GM23248 (cell line): Measurements from ENCODE around the gene MYH3. TPM values are rescaled to one million over a fixed set of nuclear protein-coding genes. Genes with fewer than 3 reads are reported as not detected.

Source experiments
- DNase-seq: peaks from one replicate; pipeline ENCODE4 v3.0.0-alpha.2; 2015
- H2AFZ ChIP-seq: fragments of 200-600 bp; sonication (generic); 2 replicates; pipeline ENCODE4 v1.6.1; 2016; ENCODE audit warnings: antibody characterized with exemption
- H3F3A ChIP-seq: fragments of 200-600 bp; sonication (generic); 2 replicates; pipeline ENCODE4 v1.6.1; 2016; ENCODE audit warnings: mild to moderate bottlenecking, antibody characterized with exemption, mixed run types; ENCODE audit not compliant: insufficient read depth
- H3K27ac ChIP-seq: fragments of 200-600 bp; sonication (generic); 2 replicates; pipeline ENCODE4 v1.5.1; 2016; ENCODE audit warnings: mild to moderate bottlenecking
- H3K27me3 ChIP-seq: fragments of 200-600 bp; sonication (generic); replicated peaks from 2 replicates; pipeline ENCODE4 v1.6.1; 2016; ENCODE audit warnings: mild to moderate bottlenecking; ENCODE audit not compliant: insufficient read depth
- H3K36me3 ChIP-seq: fragments of 200-600 bp; sonication (generic); 2 replicates; pipeline ENCODE4 v1.6.1; 2016; ENCODE audit warnings: low read depth, mild to moderate bottlenecking
- H3K4me1 ChIP-seq: fragments of 200-600 bp; sonication (generic); 2 replicates; pipeline ENCODE4 v1.6.1; 2016; ENCODE audit warnings: mild to moderate bottlenecking; ENCODE audit not compliant: insufficient read depth
- H3K4me2 ChIP-seq: fragments of 200-600 bp; sonication (generic); one replicate; pipeline ENCODE4 v1.6.1; 2016; ENCODE audit warnings: mild to moderate bottlenecking; ENCODE audit not compliant: unreplicated experiment
- H3K4me3 ChIP-seq: fragments of 200-600 bp; sonication (generic); 2 replicates; pipeline ENCODE4 v1.5.1; 2016; ENCODE audit warnings: mild to moderate bottlenecking
- H3K79me2 ChIP-seq: fragments of 200-600 bp; sonication (generic); 2 replicates; pipeline ENCODE4 v1.6.1; 2016; ENCODE audit warnings: mild to moderate bottlenecking; ENCODE audit not compliant: insufficient read depth
- H3K9ac ChIP-seq: fragments of 200-600 bp; sonication (generic); 2 replicates; pipeline ENCODE4 v1.6.1; 2016; ENCODE audit warnings: mild to moderate bottlenecking
- H3K9me2 ChIP-seq: fragments of 200-600 bp; sonication (generic); 2 replicates; pipeline ENCODE4 v1.6.1; 2016; ENCODE audit warnings: mixed run types, mild to moderate bottlenecking, moderate library complexity; ENCODE audit not compliant: insufficient read depth
- H3K9me3 ChIP-seq: fragments of 200-600 bp; sonication (generic); one replicate; pipeline ENCODE4 v1.6.1; 2017; ENCODE audit warnings: low read depth
- H4K20me1 ChIP-seq: fragments of 200-600 bp; sonication (generic); 2 replicates; pipeline ENCODE4 v1.6.0; 2016; ENCODE audit not compliant: insufficient read depth
- EZH2 ChIP-seq: fragments of 200-600 bp; sonication (generic); IDR thresholded peaks from 2 replicates; pipeline ENCODE4 v1.6.1; 2018; ENCODE audit warnings: antibody characterized with exemption, mild to moderate bottlenecking; ENCODE audit not compliant: insufficient read depth, poor library complexity, severe bottlenecking
- EZH2phosphoT487 ChIP-seq: fragments of 200-600 bp; sonication (generic); IDR thresholded peaks from 2 replicates; pipeline ENCODE4 v1.6.1; 2018; ENCODE audit warnings: antibody characterized with exemption, moderate library complexity, mild to moderate bottlenecking, low read depth; ENCODE audit not compliant: insufficient read depth
- WGBS, 2 experiments: methylation state at CpG; one replicate each; pipeline ENCODE4 v1.1.6; 2015 to 2017; ENCODE audit warnings: low lambda C conversion rate in 2 of 2, low coverage in 1 of 2; ENCODE audit errors: missing lambda C conversion rate in 2 of 2; 5-methylcytosine and 5-hydroxymethylcytosine counted together
- in situ Hi-C: fragments of 300-500 bp; cut with MboI; formaldehyde crosslinking; loops from 2 replicates; pipeline ENCODE4 v1.15.0; 2020
- polyA plus RNA-seq: library from polyadenylated mRNA; unstranded; fragments of >200 nt; fragmentation: Nextera tagmentation; extraction: Ambion mirVana; gene quantifications from 2 replicates; pipeline ENCODE4 v1.2.1, GENCODE V29; 2016
- total RNA-seq: library from RNA; depleted of rRNA; stranded (reverse); fragments of >200 nt; shearing (Covaris generic); gene quantifications from 2 replicates; pipeline ENCODE4 v1.2.3, GENCODE V29; 2014; rRNA removed

MYH3 gene
- total and polyA plus RNA-seq, 2 experiments from 2014 or later: 0.26 to 3.1 TPM

- Histone ChIP-seq H4K20me1 (no peaks in the 10 kb centered on the region), H3F3A (no peaks in the 10 kb centered on the region), H3K79me2 (no peaks in the 10 kb centered on the region), H3K4me3 (no peak overlapping the region), H3K27me3 (peaks cover 10% of the 10 kb centered on the region; the same call in 1 of the 2 replicates), H2AFZ (no peak overlapping the region), H3K36me3 (no peaks in the 10 kb centered on the region), H3K4me2 (no peak overlapping the region), H3K27ac (no peak overlapping the region), H3K4me1 (no peaks in the 10 kb centered on the region), H3K9me2 (no peaks in the 10 kb centered on the region), H3K9me3 (no peaks in the 10 kb centered on the region), H3K9ac (no peak overlapping the region)
- DNase-seq: no peak
- WGBS, 2 experiments: 65 to 66% methylated on average over 9 of the region's 9 CpGs
- TF ChIP-seq EZH2 (no peak), EZH2phosphoT487 (no peak)
- in situ Hi-C loops: no loop called here
These were observed 71.6 kb downstream of the MYH3 start for GRCh38 chr17:10585529-10585928.

GRCh38 chr17:10583834-10584233, 73.3 kb downstream of the MYH3 start:
- no peaks in the 10 kb centered on the region for H4K20me1 ChIP-seq
- no peaks in the 10 kb centered on the region for H3K36me3 ChIP-seq
- no peak overlapping the region for H3K27ac ChIP-seq
- no peak overlapping the region for H3K4me3 ChIP-seq
- H3K9me2 ChIP-seq: no peaks in the 10 kb centered on the region
- H3K79me2 ChIP-seq: no peaks in the 10 kb centered on the region
- H3K4me1 ChIP-seq: no peaks in the 10 kb centered on the region
- H2AFZ ChIP-seq: no peak overlapping the region
- TF ChIP-seq EZH2phosphoT487: no peak
- no peak for TF ChIP-seq EZH2
- 5 to 9% methylated on average over 4 of the region's 4 CpGs for WGBS, 2 experiments
- H3K27me3 ChIP-seq: peaks cover 10% of the 10 kb centered on the region; the same call in 1 of the 2 replicates
- no peak overlapping the region for H3K9ac ChIP-seq
- no peak overlapping the region for H3K4me2 ChIP-seq
- in situ Hi-C loops: no loop called here
- DNase-seq: no peak
- H3K9me3 ChIP-seq: no peaks in the 10 kb centered on the region
- H3F3A ChIP-seq: no peaks in the 10 kb centered on the region

- no peak overlapping the region for H2AFZ ChIP-seq
- WGBS, 2 experiments: 19 to 24% methylated on average over 2 of the region's 2 CpGs
- in situ Hi-C loops: no loop called here
- no peaks in the 10 kb centered on the region for H3K9me2 ChIP-seq
- H3K4me3 ChIP-seq: no peak overlapping the region
- H4K20me1 ChIP-seq: no peaks in the 10 kb centered on the region
- H3K4me2 ChIP-seq: no peak overlapping the region
- no peaks in the 10 kb centered on the region for H3F3A ChIP-seq
- H3K9me3 ChIP-seq: no peaks in the 10 kb centered on the region
- H3K27ac ChIP-seq: no peak overlapping the region
- no peaks in the 10 kb centered on the region for H3K4me1 ChIP-seq
- H3K79me2 ChIP-seq: no peaks in the 10 kb centered on the region
- H3K9ac ChIP-seq: no peak overlapping the region
- H3K27me3 ChIP-seq: peaks cover 5% of the 10 kb centered on the region; the same call in 1 of the 2 replicates
- no peaks in the 10 kb centered on the region for H3K36me3 ChIP-seq
- no peak for TF ChIP-seq EZH2phosphoT487
- DNase-seq: no peak
These were observed 77.8 kb downstream of the MYH3 start for GRCh38 chr17:10579270-10579669.

Other genes starting within 250 kb of the MYH3 start
- not detected in 2 replicates for gene MYH8, start 235.4 kb downstream of the MYH3 start, total RNA-seq
- gene MYH8, start 235.4 kb downstream of the MYH3 start, polyA plus RNA-seq: not detected in 2 replicates
- not detected in 2 replicates for gene MYH4, start 187.8 kb downstream of the MYH3 start, total RNA-seq
- not detected in 2 replicates for gene MYH4, start 187.8 kb downstream of the MYH3 start, polyA plus RNA-seq
- gene MYH1, start 138.8 kb downstream of the MYH3 start, total RNA-seq: under 0.01 and 0.11 TPM in 2 replicates
- 0.04 and 0.10 TPM in 2 replicates for gene MYH1, start 138.8 kb downstream of the MYH3 start, polyA plus RNA-seq
- gene MYH2, start 107.7 kb downstream of the MYH3 start, total RNA-seq: 0.65 and 1.5 TPM in 2 replicates
- 0.32 and 0.59 TPM in 2 replicates for gene MYH2, start 107.7 kb downstream of the MYH3 start, polyA plus RNA-seq
- 25.6 and 51.1 TPM in 2 replicates for gene SCO1, start 40.2 kb upstream of the MYH3 start, total RNA-seq
- 40.4 and 40.5 TPM in 2 replicates for gene SCO1, start 40.2 kb upstream of the MYH3 start, polyA plus RNA-seq
- 8.6 and 16.1 TPM in 2 replicates for gene ADPRM, start 40.3 kb upstream of the MYH3 start, total RNA-seq
- 14.3 and 15.4 TPM in 2 replicates for gene ADPRM, start 40.3 kb upstream of the MYH3 start, polyA plus RNA-seq
- 0.54 and 5.6 TPM in 2 replicates for gene TMEM220, start 72.7 kb upstream of the MYH3 start, total RNA-seq
- 8.0 and 9.5 TPM in 2 replicates for gene TMEM220, start 72.7 kb upstream of the MYH3 start, polyA plus RNA-seq
- not detected in 2 replicates for gene TMEM238L, start 146.8 kb upstream of the MYH3 start, total RNA-seq
- not detected in 2 replicates for gene TMEM238L, start 146.8 kb upstream of the MYH3 start, polyA plus RNA-seq
- gene PIRT, start 180.8 kb upstream of the MYH3 start, total RNA-seq: not detected in 2 replicates
- not detected in 2 replicates for gene PIRT, start 180.8 kb upstream of the MYH3 start, polyA plus RNA-seq